ENCODE data around the gene MAGI2. TPM values are rescaled to one million over a fixed set of nuclear protein-coding genes. Genes with fewer than 3 reads are reported as not detected.

MAGI2 gene
- total and polyA plus RNA-seq, 4 donors, result 0.37 to 4.1 (median 1.4) TPM

- no peak for TF ChIP-seq REST (IDR thresholded peaks at IDR 0.05)
Measured at GRCh38 chr7:78149787-78150186, 1303.7 kb downstream of the MAGI2 start (continued).

DNA sequence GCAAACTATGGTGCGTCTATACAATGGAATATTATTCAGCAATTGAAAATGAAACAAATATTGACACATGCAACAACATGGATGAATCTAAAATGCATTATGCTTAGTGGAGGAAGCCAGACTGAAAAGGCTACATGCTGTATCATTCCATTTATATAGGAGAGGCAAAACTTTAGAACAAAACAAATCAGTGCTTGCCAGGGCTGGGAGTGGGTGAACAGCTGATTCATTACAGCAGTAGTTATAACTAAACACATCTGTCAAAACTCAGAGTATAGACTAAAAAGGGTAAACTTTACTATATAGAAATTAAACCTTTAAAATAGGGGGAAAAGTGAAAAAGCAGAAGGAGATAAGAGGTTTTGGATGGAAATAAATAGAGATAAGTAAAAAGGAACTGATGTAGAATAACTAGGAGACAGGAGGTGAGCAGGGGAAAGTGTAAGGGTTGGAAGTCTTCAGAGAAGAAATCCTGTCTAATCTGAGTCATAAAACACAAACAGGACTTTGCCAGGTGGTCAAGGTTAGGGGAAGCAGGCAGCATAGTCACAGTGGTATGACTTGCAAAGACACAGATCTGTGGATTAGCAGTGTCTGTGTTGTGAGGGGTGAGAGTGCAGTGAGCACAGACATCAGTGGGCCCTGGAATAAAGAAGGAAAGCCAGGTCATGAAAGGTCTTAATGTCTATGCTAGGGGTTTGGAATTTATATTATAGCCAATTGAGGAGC lies 1305.1 kb downstream of the MAGI2 start:
- no peak for DNase-seq (ENCODE audit: low spot score)
- H3K9me3 ChIP-seq (ENCODE audit: control insufficient read depth in 4 of 4, low read length in 3 of 4), result no peaks in the 10 kb centered on the region
- H3K27ac ChIP-seq (ENCODE audit: low read depth in 1 of 2, low read length in 2 of 2), result no peak overlapping the region
- H3K27me3 ChIP-seq (ENCODE audit: control insufficient read depth in 4 of 4, insufficient read depth in 4 of 4, low read length in 3 of 4), result no peaks in the 10 kb centered on the region
- H3K9ac ChIP-seq (ENCODE audit: low read depth in 1 of 2, low read length in 2 of 2), result no peak overlapping the region
- no peak for TF ChIP-seq FOXA1 (IDR thresholded peaks at IDR 0.05)
- TF ChIP-seq NR2F2 (IDR thresholded peaks at IDR 0.05), result no peak
- no peak for TF ChIP-seq FOXA2 (IDR thresholded peaks at IDR 0.05)
- no peak for TF ChIP-seq RXRA (IDR thresholded peaks at IDR 0.05)
- no peak for TF ChIP-seq HNF4G (IDR thresholded peaks at IDR 0.05)
- no peak for TF ChIP-seq JUND (IDR thresholded peaks at IDR 0.05)
- no peak for TF ChIP-seq GABPA (IDR thresholded peaks at IDR 0.05 in 1 of 2, conservative IDR thresholded peaks at IDR 0.05 in 1 of 2)
- no peak for TF ChIP-seq TAF1 (conservative IDR thresholded peaks at IDR 0.05)
- no peak for TF ChIP-seq RAD21 (IDR thresholded peaks at IDR 0.05)
- TF ChIP-seq, protein P1, sequence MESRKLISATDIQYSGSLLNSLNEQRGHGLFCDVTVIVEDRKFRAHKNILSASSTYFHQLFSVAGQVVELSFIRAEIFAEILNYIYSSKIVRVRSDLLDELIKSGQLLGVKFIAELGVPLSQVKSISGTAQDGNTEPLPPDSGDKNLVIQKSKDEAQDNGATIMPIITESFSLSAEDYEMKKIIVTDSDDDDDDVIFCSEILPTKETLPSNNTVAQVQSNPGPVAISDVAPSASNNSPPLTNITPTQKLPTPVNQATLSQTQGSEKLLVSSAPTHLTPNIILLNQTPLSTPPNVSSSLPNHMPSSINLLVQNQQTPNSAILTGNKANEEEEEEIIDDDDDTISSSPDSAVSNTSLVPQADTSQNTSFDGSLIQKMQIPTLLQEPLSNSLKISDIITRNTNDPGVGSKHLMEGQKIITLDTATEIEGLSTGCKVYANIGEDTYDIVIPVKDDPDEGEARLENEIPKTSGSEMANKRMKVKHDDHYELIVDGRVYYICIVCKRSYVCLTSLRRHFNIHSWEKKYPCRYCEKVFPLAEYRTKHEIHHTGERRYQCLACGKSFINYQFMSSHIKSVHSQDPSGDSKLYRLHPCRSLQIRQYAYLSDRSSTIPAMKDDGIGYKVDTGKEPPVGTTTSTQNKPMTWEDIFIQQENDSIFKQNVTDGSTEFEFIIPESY (IDR thresholded peaks at IDR 0.05), result no peak
- no peak for TF ChIP-seq SP1 (IDR thresholded peaks at IDR 0.05)
- no peak for TF ChIP-seq HNF4A (conservative IDR thresholded peaks at IDR 0.05)
- TF ChIP-seq, protein P2, sequence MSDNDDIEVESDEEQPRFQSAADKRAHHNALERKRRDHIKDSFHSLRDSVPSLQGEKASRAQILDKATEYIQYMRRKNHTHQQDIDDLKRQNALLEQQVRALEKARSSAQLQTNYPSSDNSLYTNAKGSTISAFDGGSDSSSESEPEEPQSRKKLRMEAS (IDR thresholded peaks at IDR 0.05), result no peak
- TF ChIP-seq, protein P3, sequence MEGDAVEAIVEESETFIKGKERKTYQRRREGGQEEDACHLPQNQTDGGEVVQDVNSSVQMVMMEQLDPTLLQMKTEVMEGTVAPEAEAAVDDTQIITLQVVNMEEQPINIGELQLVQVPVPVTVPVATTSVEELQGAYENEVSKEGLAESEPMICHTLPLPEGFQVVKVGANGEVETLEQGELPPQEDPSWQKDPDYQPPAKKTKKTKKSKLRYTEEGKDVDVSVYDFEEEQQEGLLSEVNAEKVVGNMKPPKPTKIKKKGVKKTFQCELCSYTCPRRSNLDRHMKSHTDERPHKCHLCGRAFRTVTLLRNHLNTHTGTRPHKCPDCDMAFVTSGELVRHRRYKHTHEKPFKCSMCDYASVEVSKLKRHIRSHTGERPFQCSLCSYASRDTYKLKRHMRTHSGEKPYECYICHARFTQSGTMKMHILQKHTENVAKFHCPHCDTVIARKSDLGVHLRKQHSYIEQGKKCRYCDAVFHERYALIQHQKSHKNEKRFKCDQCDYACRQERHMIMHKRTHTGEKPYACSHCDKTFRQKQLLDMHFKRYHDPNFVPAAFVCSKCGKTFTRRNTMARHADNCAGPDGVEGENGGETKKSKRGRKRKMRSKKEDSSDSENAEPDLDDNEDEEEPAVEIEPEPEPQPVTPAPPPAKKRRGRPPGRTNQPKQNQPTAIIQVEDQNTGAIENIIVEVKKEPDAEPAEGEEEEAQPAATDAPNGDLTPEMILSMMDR (IDR thresholded peaks at IDR 0.05; ENCODE audit: low read depth, low read length, missing input control), result no peak
- no peaks in the 10 kb centered on the region for H3K36me3 ChIP-seq (ENCODE audit: control insufficient read depth in 4 of 4, insufficient read depth in 3 of 4, low read depth in 1 of 4, low read length in 3 of 4)
- H3K4me1 ChIP-seq (ENCODE audit: control insufficient read depth in 4 of 4, insufficient read depth in 4 of 4, low read length in 3 of 4), result no peaks in the 10 kb centered on the region
- 92% methylated on average over 1 of the region's 1 CpG for WGBS
- H3K4me3 ChIP-seq (ENCODE audit: low read depth in 1 of 3, low read length in 3 of 3), result no peak overlapping the region

All from liver (tissue), 9 donors.